Panc1 (cell line): ENCODE results near the gene THEM4. TPM values are rescaled to one million over a fixed set of nuclear protein-coding genes. Genes with fewer than 3 reads are reported as not detected.

Source experiments
- ATAC-seq: fragments of 200-7000 bp; cut with Tn5 transposase; 2 replicates; pipeline ENCODE4 v1.9.1; 2020; ENCODE audit warnings: mild to moderate bottlenecking, moderate library complexity
- BruUV-seq: library from RNA; stranded (reverse); fragments of 400-500 nt; replicated peaks from 2 replicates; lab custom pipeline; 2021; lab: Mats Ljungman, UMichigan
- CTCF ChIA-PET: fragments of 300-600 bp; sonication (Branson Sonifier 250); formaldehyde crosslinking; loops from one replicate; lab custom pipeline; 2022; ENCODE audit warnings: antibody characterized with exemption; lab: Charles Lee
- POLR2A ChIA-PET: fragments of 300-600 bp; sonication (Branson Sonifier 250); formaldehyde crosslinking; loops from one replicate; lab custom pipeline; 2022; ENCODE audit warnings: antibody characterized with exemption; lab: Charles Lee
- DNase-seq: peaks from one replicate; pipeline ENCODE4 v3.0.0-alpha.2; 2010; ENCODE audit warnings: low read depth, low spot score
- H3K27ac ChIP-seq: 2 replicates; pipeline ENCODE4 v1.5.1; 2011; ENCODE audit warnings: mild to moderate bottlenecking, low read length, inconsistent platforms
- H3K27me3 ChIP-seq: fragments of 200-500 bp; sonication (Bioruptor generic); 2 replicates; pipeline ENCODE4 v1.6.0; 2014; ENCODE audit warnings: low read length, inconsistent platforms; ENCODE audit not compliant: control insufficient read depth, insufficient read depth
- H3K36me3 ChIP-seq: fragments of 200-500 bp; sonication (Bioruptor generic); 2 replicates; pipeline ENCODE4 v1.5.1; 2014; ENCODE audit warnings: inconsistent platforms, mild to moderate bottlenecking, low read length, moderate library complexity; ENCODE audit not compliant: control insufficient read depth, insufficient read depth
- H3K4me1 ChIP-seq: 2 replicates; pipeline ENCODE4 v1.5.1; 2011; ENCODE audit warnings: inconsistent platforms, mild to moderate bottlenecking, low read length, moderate library complexity; ENCODE audit not compliant: control insufficient read depth, insufficient read depth
- H3K4me3 ChIP-seq, 2 experiments: 2 replicates each; pipeline ENCODE4 v1.5.1; 2011 to 2012; ENCODE audit warnings: low read depth in 2 of 2, low read length in 2 of 2, mild to moderate bottlenecking in 2 of 2, inconsistent platforms in 1 of 2, moderate library complexity in 1 of 2
- H3K9me3 ChIP-seq: fragments of 200-500 bp; sonication (Bioruptor generic); 2 replicates; pipeline ENCODE4 v1.5.1; 2014; ENCODE audit warnings: low read depth, mild to moderate bottlenecking, inconsistent platforms, low read length, moderate library complexity; ENCODE audit not compliant: control insufficient read depth, insufficient read depth
- POLR2AphosphoS5 ChIP-seq: IDR thresholded peaks from 2 replicates; pipeline ENCODE4 v1.6.1; 2012; ENCODE audit warnings: mild to moderate bottlenecking, low read depth, low read length, moderate library complexity
- SIN3A ChIP-seq: IDR thresholded peaks from 2 replicates; pipeline ENCODE4 v1.6.1; 2012; ENCODE audit warnings: low read depth, mild to moderate bottlenecking, low read length, moderate library complexity, borderline replicate concordance; ENCODE audit not compliant: insufficient read depth
- TCF7L2 ChIP-seq: IDR thresholded peaks from 2 replicates; pipeline ENCODE4 v1.6.1; 2011; ENCODE audit warnings: mild to moderate bottlenecking, low read depth, low read length, inconsistent platforms
- in situ Hi-C: cut with HindIII; loops from 2 replicates; pipeline ENCODE4 v1.10.0; 2016; ENCODE audit warnings: low sequenced_read_pairs, low pct_unique_long_range_greater_than_20kb
- intact Hi-C: fragments of 100-400 bp; cut with micrococcal nuclease; formaldehyde crosslinking; loops from one replicate; pipeline ENCODE4 v1.10.0; 2022; ENCODE audit not compliant: unreplicated experiment
- total RNA-seq: library from RNA; stranded (reverse); gene quantifications from one replicate; pipeline ENCODE4 v1.2.1, GENCODE V29; 2021; ENCODE audit not compliant: unreplicated experiment
- TF ChIP-seq, protein P1 (sequence below): fragments of 450-650 bp; IDR thresholded peaks from 2 replicates; pipeline ENCODE4 v1.5.1; 2017; ENCODE audit warnings: mild to moderate bottlenecking
- TF ChIP-seq, protein P2 (sequence below), 2 experiments: IDR thresholded peaks; 2 replicates each; pipeline ENCODE4 v1.6.1; 2011 to 2012; ENCODE audit warnings: low read depth in 2 of 2, control low read depth in 1 of 2, low read length in 1 of 2, mild to moderate bottlenecking in 1 of 2, moderate library complexity in 1 of 2; ENCODE audit not compliant: insufficient read depth in 1 of 2

Gene THEM4
- total RNA-seq, 1 experiment from 2014 or later = 21.8 TPM

DNA sequence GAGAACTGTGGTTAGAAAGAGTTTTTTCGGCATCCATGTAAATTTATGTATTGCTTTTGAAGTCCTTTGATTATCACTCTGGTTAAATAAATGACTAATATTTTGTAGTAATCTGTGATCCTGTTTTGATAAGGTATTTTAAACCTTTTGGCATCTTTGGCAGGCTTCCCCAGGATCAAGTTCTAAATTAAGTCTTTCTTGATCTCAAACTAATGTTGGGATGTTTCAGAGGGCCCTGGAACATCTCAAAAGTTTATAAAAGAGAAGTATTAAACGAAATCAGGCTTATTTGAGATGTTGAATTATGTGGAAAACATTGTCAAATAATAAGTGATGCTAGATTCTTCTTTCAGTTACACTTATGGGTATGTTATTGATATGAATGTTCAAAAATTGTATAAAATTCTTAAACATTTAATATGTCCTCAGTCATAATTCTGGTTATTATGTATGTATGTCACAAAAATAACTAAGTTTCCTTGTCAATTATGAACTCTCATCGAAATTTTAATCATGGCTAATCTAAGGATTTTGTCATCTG lies 47.7 kb upstream of the THEM4 start:
- TF ChIP-seq TCF7L2 = no peak
- TF ChIP-seq SIN3A = no peak
- TF ChIP-seq, protein P1, sequence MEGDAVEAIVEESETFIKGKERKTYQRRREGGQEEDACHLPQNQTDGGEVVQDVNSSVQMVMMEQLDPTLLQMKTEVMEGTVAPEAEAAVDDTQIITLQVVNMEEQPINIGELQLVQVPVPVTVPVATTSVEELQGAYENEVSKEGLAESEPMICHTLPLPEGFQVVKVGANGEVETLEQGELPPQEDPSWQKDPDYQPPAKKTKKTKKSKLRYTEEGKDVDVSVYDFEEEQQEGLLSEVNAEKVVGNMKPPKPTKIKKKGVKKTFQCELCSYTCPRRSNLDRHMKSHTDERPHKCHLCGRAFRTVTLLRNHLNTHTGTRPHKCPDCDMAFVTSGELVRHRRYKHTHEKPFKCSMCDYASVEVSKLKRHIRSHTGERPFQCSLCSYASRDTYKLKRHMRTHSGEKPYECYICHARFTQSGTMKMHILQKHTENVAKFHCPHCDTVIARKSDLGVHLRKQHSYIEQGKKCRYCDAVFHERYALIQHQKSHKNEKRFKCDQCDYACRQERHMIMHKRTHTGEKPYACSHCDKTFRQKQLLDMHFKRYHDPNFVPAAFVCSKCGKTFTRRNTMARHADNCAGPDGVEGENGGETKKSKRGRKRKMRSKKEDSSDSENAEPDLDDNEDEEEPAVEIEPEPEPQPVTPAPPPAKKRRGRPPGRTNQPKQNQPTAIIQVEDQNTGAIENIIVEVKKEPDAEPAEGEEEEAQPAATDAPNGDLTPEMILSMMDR = no peak
- no peak for TF ChIP-seq POLR2AphosphoS5
- TF ChIP-seq, protein P2, sequence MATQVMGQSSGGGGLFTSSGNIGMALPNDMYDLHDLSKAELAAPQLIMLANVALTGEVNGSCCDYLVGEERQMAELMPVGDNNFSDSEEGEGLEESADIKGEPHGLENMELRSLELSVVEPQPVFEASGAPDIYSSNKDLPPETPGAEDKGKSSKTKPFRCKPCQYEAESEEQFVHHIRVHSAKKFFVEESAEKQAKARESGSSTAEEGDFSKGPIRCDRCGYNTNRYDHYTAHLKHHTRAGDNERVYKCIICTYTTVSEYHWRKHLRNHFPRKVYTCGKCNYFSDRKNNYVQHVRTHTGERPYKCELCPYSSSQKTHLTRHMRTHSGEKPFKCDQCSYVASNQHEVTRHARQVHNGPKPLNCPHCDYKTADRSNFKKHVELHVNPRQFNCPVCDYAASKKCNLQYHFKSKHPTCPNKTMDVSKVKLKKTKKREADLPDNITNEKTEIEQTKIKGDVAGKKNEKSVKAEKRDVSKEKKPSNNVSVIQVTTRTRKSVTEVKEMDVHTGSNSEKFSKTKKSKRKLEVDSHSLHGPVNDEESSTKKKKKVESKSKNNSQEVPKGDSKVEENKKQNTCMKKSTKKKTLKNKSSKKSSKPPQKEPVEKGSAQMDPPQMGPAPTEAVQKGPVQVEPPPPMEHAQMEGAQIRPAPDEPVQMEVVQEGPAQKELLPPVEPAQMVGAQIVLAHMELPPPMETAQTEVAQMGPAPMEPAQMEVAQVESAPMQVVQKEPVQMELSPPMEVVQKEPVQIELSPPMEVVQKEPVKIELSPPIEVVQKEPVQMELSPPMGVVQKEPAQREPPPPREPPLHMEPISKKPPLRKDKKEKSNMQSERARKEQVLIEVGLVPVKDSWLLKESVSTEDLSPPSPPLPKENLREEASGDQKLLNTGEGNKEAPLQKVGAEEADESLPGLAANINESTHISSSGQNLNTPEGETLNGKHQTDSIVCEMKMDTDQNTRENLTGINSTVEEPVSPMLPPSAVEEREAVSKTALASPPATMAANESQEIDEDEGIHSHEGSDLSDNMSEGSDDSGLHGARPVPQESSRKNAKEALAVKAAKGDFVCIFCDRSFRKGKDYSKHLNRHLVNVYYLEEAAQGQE (IDR thresholded peaks at IDR 0.05; ENCODE audit: insufficient read depth in 1 of 2, low read depth in 2 of 2, low read length in 1 of 2) = no peak
- Histone ChIP-seq H3K4me3 (no peak overlapping the region), H3K27ac (peak overlapping the region; percentile 35; the same call in 1 of the 2 replicates), H3K4me1 (no peaks in the 10 kb centered on the region; the same call in 1 of the 2 replicates), H3K36me3 (no peaks in the 10 kb centered on the region), H3K27me3 (no peaks in the 10 kb centered on the region), H3K9me3 (no peaks in the 10 kb centered on the region)
- no peak for ATAC-seq
- no TSS peak for BruUV-seq
- ChIA-PET POLR2A (no interaction called here), CTCF (no interaction called here)
- in situ Hi-C loops (no loop called here), intact Hi-C loops (no loop called here)
- no peak for DNase-seq

DNA sequence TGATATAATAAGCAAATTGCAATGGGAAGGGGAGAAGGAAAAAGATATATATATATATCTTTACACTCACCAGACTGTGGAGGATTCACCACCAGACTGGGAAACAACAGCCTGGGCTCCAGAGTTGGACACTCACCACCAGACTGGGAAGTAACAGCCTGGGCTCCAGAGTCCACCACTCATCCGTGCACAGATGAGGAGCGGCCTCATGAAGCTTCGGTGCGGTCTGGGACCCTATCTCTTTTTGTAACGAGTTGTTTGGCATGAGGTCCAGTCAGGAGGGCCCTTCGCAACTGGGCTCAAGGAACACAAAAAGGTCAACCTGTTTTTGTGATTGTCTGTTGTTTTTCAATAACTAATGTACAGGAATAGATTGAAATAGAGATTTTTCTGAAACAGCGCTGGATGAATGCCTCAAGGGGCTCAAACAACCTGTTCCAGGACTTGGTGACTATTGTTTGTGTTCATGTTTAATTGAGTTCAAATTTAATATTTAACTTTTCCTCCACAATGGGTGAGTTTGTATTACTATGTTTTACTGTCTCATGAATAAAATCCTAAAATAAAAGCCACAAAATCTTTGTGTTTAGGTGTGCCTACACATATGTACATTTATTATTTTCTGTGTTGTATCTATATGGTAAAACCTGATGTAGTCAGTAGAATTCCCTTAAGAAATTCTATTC lies 44.2 kb upstream of the THEM4 start:
- no peaks in the 10 kb centered on the region; the same call in 1 of the 2 replicates for H3K4me1 ChIP-seq
- H3K4me3 ChIP-seq = no peak overlapping the region
- H3K27ac ChIP-seq = no peak overlapping the region
- no peaks in the 10 kb centered on the region for H3K36me3 ChIP-seq
- no peaks in the 10 kb centered on the region for H3K9me3 ChIP-seq
- intact Hi-C loops = no loop called here
- no peaks in the 10 kb centered on the region for H3K27me3 ChIP-seq
- TF ChIP-seq POLR2AphosphoS5 (no peak), SIN3A (no peak), TCF7L2 (no peak)
- TF ChIP-seq, protein P1 = no peak
- in situ Hi-C loops = no loop called here
- DNase-seq (no peak), ATAC-seq (no peak)
- CTCF ChIA-PET = no interaction called here
- POLR2A ChIA-PET = no interaction called here
- no TSS peak for BruUV-seq
